Embryonic facial prominence (tissue), 1 donor: ENCODE measurements around the gene ACTG1.
A peak's percentile ranks its signal among the peaks of the same experiment; 100 is the strongest.

Experiments used
- DNase-seq: peaks from one replicate; pipeline ENCODE4 v3.0.0-alpha.2; 2016; ENCODE audit errors: extremely low spot score

ACTG1 gene

DNA sequence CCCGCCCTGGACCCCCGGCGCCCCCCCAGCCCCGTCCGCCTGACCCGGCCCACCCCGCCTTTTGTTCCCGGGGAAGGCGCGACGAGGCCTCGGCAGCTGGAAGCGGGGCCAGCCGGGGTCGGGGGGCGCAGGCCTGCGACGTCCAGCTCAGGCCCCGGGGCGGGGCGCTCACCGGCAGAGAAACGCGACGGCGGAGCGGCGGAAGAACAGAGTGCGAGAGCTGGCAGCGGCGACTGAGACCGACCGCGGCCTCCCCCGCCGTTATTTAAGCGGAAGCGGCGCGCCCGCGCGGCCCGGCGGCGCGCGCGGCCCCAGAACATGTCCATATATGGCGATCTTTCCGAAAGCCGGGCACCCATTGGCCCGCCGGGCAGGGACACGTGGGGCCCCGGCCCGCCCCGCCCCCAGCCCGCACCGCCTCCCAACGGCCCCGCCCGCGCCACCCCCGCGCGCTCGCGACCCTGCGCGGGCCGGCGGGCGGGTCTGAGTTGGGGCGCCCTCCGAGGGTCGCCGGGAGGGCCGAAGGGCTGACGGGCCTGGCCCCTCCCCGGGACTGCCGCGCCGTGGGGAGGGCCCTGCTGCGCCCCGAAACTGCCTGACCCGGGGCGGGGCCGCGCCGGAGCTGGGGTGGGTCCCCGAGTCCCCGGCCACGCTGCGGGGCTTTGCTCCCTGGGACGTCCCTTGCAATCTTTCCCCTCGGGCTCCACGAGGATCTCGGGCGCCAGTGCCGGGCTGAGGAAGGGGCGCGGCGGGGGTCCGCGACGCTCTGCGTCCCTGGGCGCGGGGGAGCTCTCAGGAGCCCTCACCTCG lies at the start of gene ACTG1:
ACTG1 (minus strand) TSS at position 238 of the 810 bp plus-strand sequence. CDS start 445 bp downstream, outside the sequence.
- peak; percentile 92 for DNase-seq

DNA sequence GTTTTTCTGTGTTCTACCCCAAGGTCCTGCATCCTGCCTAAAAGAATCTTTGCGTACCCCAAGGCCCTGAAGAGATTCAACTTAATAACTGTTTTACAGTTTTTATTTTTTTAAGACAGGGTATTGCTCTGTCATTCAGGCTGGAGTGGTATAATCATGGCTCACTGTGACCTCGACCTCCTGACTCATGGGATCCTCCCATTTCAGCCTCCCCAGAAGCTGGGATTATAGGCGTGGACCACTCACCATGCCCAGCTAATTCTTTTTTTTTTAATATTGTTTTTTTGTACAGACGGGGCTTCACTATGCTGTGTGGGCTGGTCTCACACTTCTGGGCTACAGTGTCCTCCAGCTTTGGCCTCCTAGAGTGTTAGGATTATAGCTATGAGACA lies 48.9 kb upstream of the ACTG1 start:
- DNase-seq, result no peak

DNA sequence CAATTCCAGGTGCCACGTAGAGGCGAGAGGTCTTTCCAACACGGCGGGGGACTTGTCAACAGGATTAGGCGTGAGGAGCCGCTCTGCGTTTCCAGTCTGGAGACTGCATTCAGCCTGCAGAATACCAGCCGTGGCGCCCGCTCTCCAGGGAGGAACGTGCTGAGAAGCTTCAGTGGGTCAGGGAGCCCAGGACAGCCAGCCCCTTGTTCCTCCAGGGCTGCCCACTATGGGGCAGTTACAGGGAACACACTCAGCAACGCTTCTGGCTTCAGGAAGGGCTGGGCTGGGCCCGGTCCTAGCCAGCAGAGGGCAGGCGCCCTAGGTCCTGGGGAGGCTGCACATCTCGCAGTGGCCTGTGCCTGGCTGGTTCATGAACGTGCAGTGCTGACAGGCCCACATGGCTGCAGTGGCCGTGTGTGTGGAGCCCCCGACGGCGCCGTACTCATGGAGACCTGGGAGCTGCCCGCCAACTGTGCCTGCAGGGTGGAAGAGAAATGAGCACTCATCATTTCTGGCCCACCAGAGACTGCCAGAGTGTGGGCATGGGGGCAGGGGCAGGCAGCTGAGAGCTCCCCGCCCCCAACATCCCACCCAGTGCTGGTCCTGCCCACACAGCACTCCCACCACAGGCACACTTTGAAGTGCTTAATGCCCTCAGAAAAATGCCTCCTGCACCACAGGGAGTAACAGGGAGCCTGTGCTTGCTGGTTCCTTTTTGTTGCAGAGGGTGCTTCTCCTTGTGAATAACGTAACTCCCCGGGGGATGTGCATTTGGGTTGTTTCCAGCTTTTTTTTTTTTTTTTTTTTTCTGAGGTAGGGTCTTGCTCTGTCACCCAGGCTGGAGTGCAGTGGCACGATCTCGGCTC lies 46.6 kb upstream of the ACTG1 start:
- no peak for DNase-seq

DNA sequence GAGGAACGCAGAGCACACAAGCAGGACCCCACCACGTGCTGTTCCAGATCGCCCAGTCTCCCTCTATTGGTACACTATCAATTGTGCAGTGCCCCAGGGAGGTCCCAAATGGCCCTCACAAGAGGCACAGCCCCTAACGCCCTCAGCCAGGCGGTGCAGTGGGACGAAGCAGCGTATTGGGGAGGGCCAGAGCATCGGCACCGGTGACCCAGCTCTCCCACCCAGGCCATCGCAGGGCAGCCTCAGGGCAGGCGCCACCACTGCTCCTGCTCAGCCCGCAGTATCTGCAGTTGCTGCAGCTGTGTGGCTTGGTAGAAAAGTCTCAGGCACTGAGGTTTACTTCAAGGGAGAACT lies 45.5 kb upstream of the ACTG1 start:
- DNase-seq, result no peak

DNA sequence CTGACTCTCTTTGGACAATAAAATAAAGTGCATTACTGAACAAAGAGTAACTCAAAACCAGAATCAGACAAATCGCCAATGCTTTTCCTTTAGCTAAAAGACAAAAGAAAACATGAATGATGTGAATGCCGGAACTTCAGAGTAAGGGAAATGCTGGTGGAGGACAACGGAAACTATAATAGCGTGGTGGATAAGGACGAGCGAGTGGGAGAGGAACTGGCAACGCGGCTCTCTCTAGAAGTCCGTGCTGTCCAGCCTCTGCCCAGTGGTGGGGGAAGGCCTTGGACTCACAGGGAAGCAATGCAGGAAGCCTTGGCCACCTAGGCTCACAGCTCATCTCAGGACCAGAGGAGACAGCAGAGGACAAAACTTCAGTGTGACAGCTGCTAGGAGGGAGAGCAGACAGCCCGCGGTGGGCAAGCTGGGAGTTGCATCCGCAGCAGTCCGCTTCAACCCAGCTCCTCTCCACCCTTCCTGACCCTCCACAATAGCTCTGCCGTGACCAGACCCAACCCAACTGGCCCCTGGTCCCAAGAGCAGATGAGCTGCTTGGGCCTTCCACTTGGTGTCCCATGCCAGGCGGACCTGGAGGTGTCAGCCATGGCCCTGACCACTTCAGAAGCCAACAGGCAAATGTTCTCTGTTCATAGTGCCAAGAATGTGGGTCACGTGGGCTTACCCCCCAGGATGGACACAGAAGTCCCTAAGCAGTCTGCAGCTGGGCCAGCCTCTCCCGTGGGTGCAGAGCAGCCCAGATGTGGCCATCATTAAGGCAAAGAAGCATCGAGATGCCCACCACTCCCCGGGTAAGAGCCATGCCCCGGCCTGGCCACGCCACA lies 44.9 kb upstream of the ACTG1 start:
- no peak for DNase-seq

DNA sequence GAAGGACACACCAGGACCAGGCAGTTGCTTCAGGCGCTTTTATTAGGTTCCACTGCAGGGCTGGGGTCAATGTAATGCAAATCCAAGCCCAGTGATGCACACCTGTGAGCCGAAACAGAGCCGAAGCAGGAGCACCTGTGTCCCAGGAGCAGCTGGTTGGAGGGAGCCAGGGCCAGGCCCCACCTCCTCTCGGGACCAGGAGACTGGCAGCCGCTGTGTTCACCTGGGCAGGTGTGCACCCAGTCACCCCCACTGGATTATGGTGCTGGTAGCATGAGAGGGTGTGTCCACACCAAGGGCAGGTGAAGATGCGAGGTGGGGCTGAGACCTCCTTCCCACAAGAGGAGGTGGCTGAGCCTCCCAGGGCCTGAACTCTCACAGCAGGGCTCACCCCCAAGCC lies 44.3 kb upstream of the ACTG1 start:
- DNase-seq, result no peak

DNA sequence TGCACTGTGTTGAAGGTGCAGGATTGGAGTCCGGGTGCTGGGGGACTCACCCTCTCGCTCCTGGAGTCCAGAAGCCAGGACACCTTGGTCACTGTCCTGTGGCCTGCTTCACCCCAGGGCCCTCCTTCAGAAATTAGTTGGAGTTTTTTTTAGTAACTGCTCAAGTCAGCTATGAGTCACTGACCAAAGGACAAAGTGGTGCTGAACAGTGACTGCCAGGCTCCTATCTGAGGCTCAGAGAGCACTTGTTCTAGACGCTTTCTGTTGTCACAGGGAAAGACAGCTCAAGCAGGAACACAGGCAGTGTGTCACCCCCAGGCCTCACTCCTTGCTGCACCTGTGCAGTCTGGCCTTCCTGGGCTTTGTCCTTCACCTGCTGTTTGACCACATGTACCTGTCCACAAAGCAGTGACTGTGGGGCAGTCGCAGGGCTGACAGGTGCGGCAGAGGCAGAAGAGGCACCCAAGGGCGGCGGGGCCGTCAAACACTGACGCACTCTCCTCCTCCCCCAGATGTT lies 43.6 kb upstream of the ACTG1 start:
- no peak for DNase-seq

DNA sequence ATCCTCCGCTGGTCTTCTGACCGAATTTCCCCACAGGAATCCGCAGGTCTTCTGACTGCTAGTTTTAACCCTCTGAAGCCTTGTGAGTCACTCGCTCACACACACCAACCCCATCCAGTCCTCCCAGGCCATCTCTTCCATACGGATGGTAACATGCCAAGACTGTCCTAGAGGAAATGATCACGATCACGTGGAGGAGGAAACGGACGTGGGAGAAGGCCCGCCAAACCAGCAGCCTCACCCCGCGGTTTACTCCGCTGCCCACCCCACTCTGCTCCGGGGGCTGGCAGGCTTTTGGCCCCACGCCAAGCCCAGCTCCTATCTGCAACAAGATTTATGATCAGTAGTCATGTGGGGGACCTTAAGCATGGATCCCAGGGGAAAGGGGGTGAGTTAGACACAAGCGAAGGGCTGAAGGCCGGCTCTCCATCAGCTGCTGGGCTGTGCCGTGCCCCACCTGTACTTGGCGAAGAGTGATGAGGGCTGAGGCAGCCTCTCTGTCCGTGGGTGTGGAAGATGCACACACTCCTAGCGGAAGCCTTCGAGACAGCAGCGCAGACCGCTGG lies 41.1 kb upstream of the ACTG1 start:
- DNase-seq, result no peak

DNA sequence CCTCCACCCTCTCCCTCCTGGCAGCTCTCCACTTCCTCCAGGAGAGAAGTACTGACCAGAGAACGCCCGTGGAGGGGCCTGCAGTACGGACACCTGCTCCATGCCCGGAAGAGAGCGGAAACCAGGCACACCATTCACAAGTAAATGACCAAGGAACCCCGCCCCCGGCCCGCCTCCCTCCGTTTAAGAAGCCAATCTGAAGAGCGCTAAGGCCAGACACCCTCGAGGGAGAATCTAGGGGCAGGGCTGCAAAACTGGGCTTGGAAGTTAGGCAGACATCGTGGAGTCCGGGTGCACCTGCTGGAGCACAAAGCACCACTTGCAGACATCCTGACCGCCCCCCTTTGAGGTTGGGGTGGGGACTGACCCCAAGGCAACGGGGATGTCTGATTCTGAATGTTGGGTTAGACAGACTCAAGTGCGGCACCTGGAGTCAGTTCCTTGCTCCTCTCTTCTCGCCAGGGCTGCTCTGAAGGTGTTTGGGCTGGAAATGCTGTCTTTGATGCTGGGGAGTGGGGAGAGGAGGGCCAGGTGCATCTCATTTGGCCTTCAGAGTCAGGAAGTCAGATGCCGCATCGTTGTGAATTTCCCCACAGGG lies 40.5 kb upstream of the ACTG1 start:
- no peak for DNase-seq

DNA sequence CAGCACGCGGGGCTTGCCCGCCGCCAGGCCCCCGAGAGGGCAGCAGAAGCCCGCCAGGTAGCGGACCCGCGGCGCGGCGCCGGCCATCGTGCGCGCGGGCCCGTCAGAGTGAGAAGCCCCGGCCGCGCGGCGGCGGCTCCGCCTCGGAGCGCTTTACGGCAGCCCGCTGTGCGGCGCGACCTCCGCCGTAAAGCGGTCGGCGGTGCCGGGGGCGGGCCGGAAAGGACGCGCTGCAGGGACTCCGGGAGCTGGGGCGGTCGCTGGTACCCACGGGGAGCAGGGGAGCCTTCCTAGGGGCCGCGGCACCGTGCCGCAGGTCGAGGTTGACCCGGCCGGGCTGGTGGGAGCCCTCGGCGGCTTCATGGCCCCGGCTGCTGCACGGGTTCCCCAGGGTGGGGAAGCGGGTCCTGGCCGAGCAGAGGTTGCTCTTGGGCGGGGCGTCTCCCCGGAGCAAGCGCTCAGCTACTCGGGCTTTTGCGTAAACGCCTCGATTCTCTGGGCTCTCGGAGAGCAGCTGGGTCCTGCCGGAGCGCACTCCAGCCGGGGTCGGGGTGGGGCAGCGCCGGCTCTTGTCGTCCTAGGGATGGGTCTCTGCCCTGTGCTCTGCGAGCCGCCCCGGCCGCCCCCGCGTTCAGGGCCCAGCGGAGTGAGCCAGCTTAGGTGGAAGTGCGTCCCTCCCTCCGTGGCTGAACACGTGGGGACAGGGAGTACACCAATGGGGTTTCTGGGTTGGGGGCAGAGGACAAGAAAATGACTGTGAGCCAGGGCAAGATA lies 39.8 kb upstream of the ACTG1 start, which contains the start of gene FAAP100:
FAAP100 (minus strand) TSS at position 110 of the 774 bp plus-strand sequence; CDS start at position 87, 23 bp downstream.
- DNase-seq, result no peak

DNA sequence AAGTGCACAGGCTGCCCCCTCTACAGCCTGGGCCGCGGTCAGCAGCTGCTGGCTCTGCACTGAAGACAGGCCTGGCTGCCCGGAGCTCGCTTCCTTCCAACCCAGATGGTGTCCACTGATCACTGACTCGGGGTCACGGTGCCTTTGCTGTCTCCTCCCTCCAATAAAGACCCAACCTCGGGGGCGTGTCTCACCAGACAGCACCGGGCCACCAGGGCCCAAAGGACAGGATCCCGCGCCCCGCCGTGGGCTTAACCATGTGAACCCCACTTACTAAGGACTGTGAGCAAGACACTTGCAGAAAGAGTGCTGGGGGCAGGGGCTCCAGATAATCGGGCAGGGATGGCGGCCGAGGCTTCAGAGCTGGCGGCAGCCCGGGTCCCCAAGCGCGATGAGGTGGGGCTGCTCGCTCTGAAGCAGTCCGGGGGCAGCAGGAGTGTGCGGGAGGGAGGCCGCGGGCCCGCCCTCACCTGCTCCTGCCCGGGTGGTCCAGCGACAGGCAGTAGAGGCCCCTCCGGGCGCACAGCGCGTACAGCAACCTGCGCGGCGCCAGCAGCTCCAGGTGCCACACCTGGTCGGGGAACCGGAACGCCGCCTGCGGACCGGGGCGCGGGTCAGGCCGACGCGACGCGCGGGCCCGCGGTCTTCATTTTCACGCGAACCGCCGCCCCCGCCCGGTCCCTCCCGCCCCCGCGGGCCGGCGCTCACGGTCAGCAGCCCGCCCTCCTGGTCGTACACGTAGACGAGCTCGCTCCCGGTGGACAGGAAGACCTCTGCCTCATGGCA lies 39.1 kb upstream of the ACTG1 start:
- no peak for DNase-seq

DNA sequence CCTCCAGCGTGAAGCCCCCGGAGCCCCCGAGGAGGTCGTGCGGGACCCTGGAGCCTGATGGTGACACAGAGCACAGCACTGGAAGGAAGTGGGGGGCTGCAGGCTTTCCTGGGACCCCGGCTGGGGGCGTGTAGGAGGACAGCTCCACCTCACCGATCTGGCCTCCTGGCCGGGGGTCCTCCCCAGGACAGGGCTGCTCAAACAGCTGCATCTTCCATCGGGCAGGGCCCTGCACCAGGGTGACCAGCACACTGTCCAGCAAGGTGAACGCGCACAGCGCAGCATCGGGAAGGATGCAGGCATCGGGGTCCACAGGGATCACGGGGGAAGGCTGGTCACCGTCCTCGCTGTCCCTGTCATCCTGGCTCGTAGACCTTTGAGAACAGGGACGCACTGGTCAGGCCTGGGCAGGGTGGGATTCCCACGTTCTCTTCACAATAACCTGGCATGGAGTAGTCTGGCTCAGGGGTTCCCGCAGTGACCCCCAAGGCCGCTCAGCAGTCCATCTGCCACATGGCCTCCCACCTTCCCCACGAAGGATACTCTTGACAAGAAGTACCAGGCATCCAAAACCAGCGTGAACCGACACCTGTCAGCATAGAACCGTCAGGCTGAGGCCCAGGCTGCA lies 38.3 kb upstream of the ACTG1 start:
- no peak for DNase-seq

DNA sequence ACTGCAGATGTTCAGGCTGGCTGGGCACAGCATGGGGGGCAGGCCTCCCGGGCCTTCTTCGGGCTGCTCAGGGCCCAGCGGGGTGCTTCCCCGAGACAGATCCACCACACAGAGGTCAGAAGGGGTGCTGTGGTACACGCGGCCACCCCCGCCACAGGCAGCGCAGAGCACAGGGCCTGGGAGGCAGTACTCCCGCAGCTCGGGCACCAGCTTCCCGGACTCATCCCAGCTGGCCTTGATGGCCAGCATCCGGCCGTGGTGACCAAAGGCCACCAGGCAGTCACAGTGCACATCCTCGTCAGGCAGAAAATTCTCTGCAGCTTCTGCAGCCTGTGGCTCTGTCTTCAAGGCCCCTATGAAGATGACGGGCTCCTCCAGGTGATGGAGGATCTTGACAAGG lies 37.7 kb upstream of the ACTG1 start:
- DNase-seq, result no peak

DNA sequence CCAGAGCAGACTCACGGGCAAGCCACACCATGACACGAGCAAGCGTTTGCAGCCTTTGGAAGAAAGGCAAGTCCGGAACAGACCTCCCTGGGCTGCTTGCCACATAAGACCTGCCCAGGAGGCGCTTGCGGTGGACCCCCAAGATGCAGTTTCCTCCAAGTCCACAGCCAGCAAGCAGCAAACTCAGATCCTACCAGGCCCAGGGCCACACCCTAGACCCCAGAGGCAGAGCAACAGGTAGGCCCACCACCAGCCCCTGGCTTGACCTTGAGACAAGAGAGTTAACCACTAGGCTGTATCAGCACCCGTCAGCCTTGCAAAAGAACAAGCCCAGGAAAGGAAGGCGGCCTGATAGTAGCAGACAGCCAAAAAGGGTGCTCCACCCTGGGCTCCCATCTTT lies 37.2 kb upstream of the ACTG1 start:
- no peak for DNase-seq

DNA sequence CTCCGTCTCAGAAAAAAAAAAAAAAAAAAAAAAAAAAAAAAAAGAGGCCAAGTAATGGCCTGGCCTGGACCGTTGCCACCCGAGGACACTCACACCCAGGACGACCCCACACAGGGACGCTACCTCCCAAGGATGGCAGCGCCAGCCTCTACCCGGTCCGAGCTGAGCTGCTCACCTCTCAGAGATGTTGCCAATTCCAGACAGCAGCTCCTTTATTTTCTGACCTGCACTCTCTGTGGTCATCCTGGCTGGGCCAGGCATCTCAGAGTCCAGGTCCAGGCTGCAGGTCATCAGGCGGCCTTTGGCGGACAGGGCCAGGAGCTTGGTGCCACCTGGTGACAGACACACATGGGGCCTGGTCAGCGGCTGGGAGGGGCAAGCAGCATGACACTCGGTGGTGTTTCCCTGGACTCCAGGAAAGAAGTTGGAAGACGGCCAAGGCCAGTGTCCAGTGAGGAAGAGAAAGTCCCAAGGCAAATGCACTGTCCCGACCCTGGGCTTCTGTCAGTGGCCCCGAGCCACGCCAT lies 36.5 kb upstream of the ACTG1 start:
- DNase-seq, result no peak

DNA sequence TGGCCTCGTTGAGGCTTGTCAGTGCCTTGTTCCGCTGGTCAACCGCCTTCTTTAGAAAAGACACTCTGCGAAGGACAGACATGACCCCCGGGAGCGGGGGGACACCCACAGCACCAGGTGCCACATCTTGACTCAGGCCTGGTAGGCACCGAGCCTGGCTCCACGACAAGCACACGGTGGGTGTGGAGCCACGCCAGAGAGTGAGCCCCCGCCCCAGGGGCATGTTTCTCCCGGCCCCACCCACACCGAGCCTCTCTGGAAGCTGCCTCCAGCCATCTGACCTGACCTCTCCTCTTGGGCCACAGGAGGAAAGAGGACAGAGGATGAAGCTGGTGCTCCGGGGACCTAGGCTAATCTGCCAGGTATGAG lies 35.0 kb upstream of the ACTG1 start:
- no peak for DNase-seq

DNA sequence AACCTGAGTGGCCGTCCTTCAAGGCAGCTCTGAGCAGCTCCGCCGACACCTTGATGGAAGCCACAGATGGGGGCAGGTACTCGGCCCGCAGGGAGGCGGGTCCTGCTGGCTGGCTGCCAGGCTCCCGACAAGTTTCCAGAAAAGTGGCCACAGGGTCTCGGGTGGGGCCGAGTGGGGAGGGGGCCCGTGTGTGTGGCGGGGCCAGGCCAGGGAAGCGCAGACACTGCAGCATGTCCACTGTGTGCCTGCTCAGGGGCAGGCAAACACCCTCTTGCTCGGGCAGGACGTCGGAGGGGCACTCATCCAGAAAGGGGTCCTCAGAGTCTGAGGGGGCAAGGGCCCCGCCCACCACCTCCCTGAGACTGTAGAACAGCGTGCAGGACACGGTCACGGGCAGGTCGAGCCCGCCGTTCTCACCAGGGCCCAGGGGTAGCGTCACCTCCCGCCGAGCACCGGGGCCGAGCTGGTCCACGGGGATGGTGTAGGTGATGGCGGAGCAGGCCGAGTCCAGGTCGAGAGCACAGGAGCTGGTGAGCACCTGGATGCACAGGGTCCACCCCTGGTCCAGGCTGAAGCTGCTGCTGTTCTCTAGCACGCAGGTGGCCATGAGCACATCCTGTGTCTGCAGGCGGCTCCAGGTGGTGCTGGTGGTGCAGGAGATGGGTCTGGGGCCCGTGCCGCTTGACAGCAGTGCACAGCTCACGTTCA lies 34.5 kb upstream of the ACTG1 start:
- no peak for DNase-seq
